ENCODE results near the gene SDHB. TPM values are rescaled to one million over a fixed set of nuclear protein-coding genes. Genes with fewer than 3 reads are reported as not detected.

Gene SDHB
- total and polyA plus RNA-seq, 9 of the 15 experiments (the other 6 are each of a cell fraction or from before 2014, with no cell fraction given), result 207 to 554 (median 365) TPM

- no peak for TF ChIP-seq HOMEZ (CRISPR knock-in tag; IDR thresholded peaks at IDR 0.05)
- TF ChIP-seq USF2 (CRISPR knock-in tag; IDR thresholded peaks at IDR 0.05), result peak; percentile 71
- peak; percentile 65 for TF ChIP-seq ETV1 (tag; conservative IDR thresholded peaks at IDR 0.05; ENCODE audit: low read depth)
- TF ChIP-seq POLR2G (IDR thresholded peaks at IDR 0.05; ENCODE audit: low read depth, low read length), result peak; percentile 97
- TF ChIP-seq HBP1 (CRISPR knock-in tag; IDR thresholded peaks at IDR 0.05), result no peak
- no peak for TF ChIP-seq CBFB (CRISPR knock-in tag; IDR thresholded peaks at IDR 0.05)
- TF ChIP-seq GTF2F1 (IDR thresholded peaks at IDR 0.05; ENCODE audit: low read depth, low read length), result no peak
- TF ChIP-seq HLTF (IDR thresholded peaks at IDR 0.05), result no peak
- no peak for TF ChIP-seq PTRF (tag; IDR thresholded peaks at IDR 0.05)
- peak; percentile 38 for TF ChIP-seq CCNT2 (IDR thresholded peaks at IDR 0.05; ENCODE audit: borderline replicate concordance, extremely low read depth, insufficient read length, low read depth, low read length)
- TF ChIP-seq PRDM10 (IDR thresholded peaks at IDR 0.05; ENCODE audit: partially characterized antibody), result peak; percentile 81
- no peak for TF ChIP-seq ZNF778 (CRISPR knock-in tag; IDR thresholded peaks at IDR 0.05)
- peak; percentile 28; the same call in 1 of the 2 replicates for TF ChIP-seq SOX6 (IDR thresholded peaks at IDR 0.05)
- TF ChIP-seq PTBP1 (IDR thresholded peaks at IDR 0.05; ENCODE audit: low read depth, low read length), result no peak
Observed at GRCh38 chr1:17053685-17054410, at the start of gene SDHB (continued).
